ENCODE measurements around the gene SNX14.

The SNX14 gene

DNA sequence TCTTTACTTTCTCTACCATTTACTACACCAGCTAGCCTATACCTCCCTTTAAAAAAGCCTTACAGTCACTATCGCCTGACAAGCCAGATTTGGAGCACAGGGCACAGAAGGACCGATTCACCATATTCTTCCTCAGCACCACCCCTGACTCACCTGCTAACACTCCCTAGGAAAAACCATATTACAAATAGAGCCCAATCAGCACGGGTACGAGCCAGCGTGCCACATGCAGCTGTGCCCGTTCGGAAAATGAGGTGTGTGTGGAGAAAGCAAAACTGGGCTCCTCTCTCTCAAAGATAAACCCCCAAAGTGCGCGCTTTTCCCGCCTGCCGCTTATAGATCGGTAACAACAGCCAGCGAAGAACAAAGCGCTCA is 47.9 kb upstream of the SNX14 start:
- no peak for TF ChIP-seq ZNF169 (tag by site-specific recombination; IDR thresholded peaks at IDR 0.05)
- TF ChIP-seq, protein P1, sequence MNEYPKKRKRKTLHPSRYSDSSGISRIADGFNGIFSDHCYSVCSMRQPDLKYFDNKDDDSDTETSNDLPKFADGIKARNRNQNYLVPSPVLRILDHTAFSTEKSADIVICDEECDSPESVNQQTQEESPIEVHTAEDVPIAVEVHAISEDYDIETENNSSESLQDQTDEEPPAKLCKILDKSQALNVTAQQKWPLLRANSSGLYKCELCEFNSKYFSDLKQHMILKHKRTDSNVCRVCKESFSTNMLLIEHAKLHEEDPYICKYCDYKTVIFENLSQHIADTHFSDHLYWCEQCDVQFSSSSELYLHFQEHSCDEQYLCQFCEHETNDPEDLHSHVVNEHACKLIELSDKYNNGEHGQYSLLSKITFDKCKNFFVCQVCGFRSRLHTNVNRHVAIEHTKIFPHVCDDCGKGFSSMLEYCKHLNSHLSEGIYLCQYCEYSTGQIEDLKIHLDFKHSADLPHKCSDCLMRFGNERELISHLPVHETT (tag by site-specific recombination; IDR thresholded peaks at IDR 0.05) = 0 out of 2 replicates have a peak, but pooled peaks have one; percentile 29
- peak; percentile 59 for TF ChIP-seq PRDM1 (tag by site-specific recombination; IDR thresholded peaks at IDR 0.05)
- ChIA-PET CTCF (interaction anchor here (1.1 to 2.9 kb wide), 2 partner anchors 10 to 36 kb away, joined by 3 to 13 read pairs; no protein-coding TSS in a partner anchor), POLR2A (interaction anchor here (1.0 to 9.8 kb wide), 3 partner anchors 11 to 45 kb away, joined by 3 to 510 read pairs (median 30); no protein-coding TSS in a partner anchor)

DNA sequence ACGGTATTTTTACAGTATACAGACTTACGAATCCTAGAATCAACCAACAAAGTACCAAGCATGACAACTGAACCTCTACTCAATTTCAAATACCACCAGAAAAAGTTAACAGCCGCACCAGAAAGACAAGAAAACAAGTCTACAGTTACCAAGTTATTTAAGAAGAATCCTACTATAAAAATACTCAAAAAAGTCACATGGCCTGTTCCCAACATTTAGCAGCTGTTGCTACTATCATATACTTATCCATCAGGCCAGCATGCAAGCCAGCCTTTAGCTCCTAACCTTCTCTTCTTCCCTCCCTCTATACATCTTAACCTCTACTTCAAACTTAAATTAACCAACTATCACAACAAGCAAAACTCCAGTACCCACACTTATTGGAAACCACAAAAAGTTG is 47.2 kb upstream of the SNX14 start:
- POLR2A ChIA-PET = interaction anchor here (0.7 to 9.8 kb wide), 3 partner anchors 31 to 45 kb away, joined by 3 to 510 read pairs (median 3); no protein-coding TSS in a partner anchor
- CTCF ChIA-PET = interaction anchor here (0.7 to 2.9 kb wide), 4 partner anchors 9 to 41 kb away, joined by 3 to 13 read pairs (median 4); no protein-coding TSS in a partner anchor
- Histone ChIP-seq H3K4me3 (ENCODE audit: low read depth, low read length) (peak overlapping the region; percentile 79), H3K9me3 (ENCODE audit: control insufficient read depth, insufficient read depth, low read depth, low read length) (no peaks in the 10 kb centered on the region), H3K27ac (ENCODE audit: extremely low read depth, low read depth, low read length) (no peak overlapping the region), H3K4me1 (ENCODE audit: control insufficient read depth, insufficient read depth, low read length) (peaks cover 3% of the 10 kb centered on the region; the same call in 1 of the 2 replicates), H3K36me3 (ENCODE audit: control insufficient read depth in 2 of 2, insufficient read depth in 1 of 2, low read length in 2 of 2) (peaks cover 41 to 58% of the 10 kb centered on the region in 2 experiments)
- TF ChIP-seq TCF7L2 (IDR thresholded peaks at IDR 0.05; ENCODE audit: borderline replicate concordance, low read depth, low read length) = no peak
- no peak for TF ChIP-seq ZNF175 (tag by site-specific recombination; IDR thresholded peaks at IDR 0.05)
- TF ChIP-seq, protein P2, sequence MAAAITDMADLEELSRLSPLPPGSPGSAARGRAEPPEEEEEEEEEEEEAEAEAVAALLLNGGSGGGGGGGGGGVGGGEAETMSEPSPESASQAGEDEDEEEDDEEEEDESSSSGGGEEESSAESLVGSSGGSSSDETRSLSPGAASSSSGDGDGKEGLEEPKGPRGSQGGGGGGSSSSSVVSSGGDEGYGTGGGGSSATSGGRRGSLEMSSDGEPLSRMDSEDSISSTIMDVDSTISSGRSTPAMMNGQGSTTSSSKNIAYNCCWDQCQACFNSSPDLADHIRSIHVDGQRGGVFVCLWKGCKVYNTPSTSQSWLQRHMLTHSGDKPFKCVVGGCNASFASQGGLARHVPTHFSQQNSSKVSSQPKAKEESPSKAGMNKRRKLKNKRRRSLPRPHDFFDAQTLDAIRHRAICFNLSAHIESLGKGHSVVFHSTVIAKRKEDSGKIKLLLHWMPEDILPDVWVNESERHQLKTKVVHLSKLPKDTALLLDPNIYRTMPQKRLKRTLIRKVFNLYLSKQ (tag by site-specific recombination; IDR thresholded peaks at IDR 0.05; ENCODE audit: borderline replicate concordance) = no peak
- no peak for TF ChIP-seq YY1 (tag by site-specific recombination; IDR thresholded peaks at IDR 0.05)
- TF ChIP-seq MEIS1 (CRISPR knock-in tag; IDR thresholded peaks at IDR 0.05; ENCODE audit: borderline replicate concordance) = no peak
- 0 out of 2 replicates have a peak, but pooled peaks have one; percentile 1 for TF ChIP-seq ZNF654 (tag by site-specific recombination; IDR thresholded peaks at IDR 0.05; ENCODE audit: low read depth)
- no peak for TF ChIP-seq ZBTB17 (tag by site-specific recombination; IDR thresholded peaks at IDR 0.05)
- 0 out of 2 replicates have a peak, but pooled peaks have one; percentile 36 for TF ChIP-seq ZNF2 (tag by site-specific recombination; IDR thresholded peaks at IDR 0.05)

More for the DNA sequence above, 47.9 kb upstream of the SNX14 start:
- Histone ChIP-seq H3K36me3 (ENCODE audit: control insufficient read depth in 2 of 2, insufficient read depth in 1 of 2, low read length in 2 of 2) (peaks cover 34 to 51% of the 10 kb centered on the region in 2 experiments), H3K4me3 (ENCODE audit: low read depth, low read length) (peak overlapping the region; percentile 79), H3K9me3 (ENCODE audit: control insufficient read depth, insufficient read depth, low read depth, low read length) (no peaks in the 10 kb centered on the region), H3K4me1 (ENCODE audit: control insufficient read depth, insufficient read depth, low read length) (peaks cover 3% of the 10 kb centered on the region; the same call in 1 of the 2 replicates), H3K27ac (ENCODE audit: extremely low read depth, low read depth, low read length) (peak overlapping the region; percentile 98; the same call in 1 of the 2 replicates)

DNA sequence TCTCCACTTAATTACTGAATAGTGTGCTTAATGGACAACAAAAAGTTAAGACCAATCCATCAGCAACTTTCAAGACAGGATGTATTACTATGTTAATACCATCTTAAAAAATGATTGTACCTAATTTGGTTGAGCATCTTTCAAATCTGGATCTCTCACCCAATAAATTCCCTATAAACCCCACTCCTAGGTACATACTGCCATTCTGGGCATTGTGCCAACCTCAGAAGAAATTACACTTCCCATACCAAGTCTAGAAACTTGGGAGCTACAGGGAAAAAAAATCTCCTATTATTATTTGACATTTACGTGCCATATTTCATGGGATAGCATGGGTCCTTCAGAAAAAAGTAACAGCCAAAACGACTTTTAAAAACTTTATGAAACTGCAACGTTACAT is 43.9 kb upstream of the SNX14 start:
- H3K4me1 ChIP-seq (ENCODE audit: control insufficient read depth, insufficient read depth, low read length) = peaks cover 3% of the 10 kb centered on the region; the same call in 1 of the 2 replicates
- ChIA-PET POLR2A (interaction anchor here (9.8 kb wide), 1 partner anchor 39 kb away, joined by 510 read pairs; no protein-coding TSS in a partner anchor), CTCF (no interaction called here)
- TF ChIP-seq KLF10 (tag by site-specific recombination; IDR thresholded peaks at IDR 0.05) (0 out of 2 replicates have a peak, but pooled peaks have one; percentile 19), ZNF521 (tag by site-specific recombination; IDR thresholded peaks at IDR 0.05) (no peak), ZNF629 (tag by site-specific recombination; IDR thresholded peaks at IDR 0.05) (no peak), IKZF3 (tag by site-specific recombination; IDR thresholded peaks at IDR 0.05) (peak; percentile 58; the same call in 1 of the 2 replicates), ZNF473 (tag by site-specific recombination; IDR thresholded peaks at IDR 0.05) (no peak), TCF7L2 (IDR thresholded peaks at IDR 0.05; ENCODE audit: borderline replicate concordance, low read depth, low read length) (no peak), SP3 (tag by site-specific recombination; IDR thresholded peaks at IDR 0.05) (no peak), KLF7 (tag by site-specific recombination; IDR thresholded peaks at IDR 0.05; ENCODE audit: borderline replicate concordance) (no peak), KLF9 (tag by site-specific recombination; IDR thresholded peaks at IDR 0.05; ENCODE audit: low read depth) (no peak), ZNF660 (tag by site-specific recombination; IDR thresholded peaks at IDR 0.05) (0 out of 2 replicates have a peak, but pooled peaks have one; percentile 40), ZNF707 (tag by site-specific recombination; IDR thresholded peaks at IDR 0.05) (peak; percentile 87)
- TF ChIP-seq, protein P3, sequence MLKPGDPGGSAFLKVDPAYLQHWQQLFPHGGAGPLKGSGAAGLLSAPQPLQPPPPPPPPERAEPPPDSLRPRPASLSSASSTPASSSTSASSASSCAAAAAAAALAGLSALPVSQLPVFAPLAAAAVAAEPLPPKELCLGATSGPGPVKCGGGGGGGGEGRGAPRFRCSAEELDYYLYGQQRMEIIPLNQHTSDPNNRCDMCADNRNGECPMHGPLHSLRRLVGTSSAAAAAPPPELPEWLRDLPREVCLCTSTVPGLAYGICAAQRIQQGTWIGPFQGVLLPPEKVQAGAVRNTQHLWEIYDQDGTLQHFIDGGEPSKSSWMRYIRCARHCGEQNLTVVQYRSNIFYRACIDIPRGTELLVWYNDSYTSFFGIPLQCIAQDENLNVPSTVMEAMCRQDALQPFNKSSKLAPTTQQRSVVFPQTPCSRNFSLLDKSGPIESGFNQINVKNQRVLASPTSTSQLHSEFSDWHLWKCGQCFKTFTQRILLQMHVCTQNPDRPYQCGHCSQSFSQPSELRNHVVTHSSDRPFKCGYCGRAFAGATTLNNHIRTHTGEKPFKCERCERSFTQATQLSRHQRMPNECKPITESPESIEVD (tag by site-specific recombination; IDR thresholded peaks at IDR 0.05) = peak; percentile 77
- TF ChIP-seq, protein P4, sequence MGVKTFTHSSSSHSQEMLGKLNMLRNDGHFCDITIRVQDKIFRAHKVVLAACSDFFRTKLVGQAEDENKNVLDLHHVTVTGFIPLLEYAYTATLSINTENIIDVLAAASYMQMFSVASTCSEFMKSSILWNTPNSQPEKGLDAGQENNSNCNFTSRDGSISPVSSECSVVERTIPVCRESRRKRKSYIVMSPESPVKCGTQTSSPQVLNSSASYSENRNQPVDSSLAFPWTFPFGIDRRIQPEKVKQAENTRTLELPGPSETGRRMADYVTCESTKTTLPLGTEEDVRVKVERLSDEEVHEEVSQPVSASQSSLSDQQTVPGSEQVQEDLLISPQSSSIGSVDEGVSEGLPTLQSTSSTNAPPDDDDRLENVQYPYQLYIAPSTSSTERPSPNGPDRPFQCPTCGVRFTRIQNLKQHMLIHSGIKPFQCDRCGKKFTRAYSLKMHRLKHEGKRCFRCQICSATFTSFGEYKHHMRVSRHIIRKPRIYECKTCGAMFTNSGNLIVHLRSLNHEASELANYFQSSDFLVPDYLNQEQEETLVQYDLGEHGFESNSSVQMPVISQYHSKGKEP (tag by site-specific recombination; IDR thresholded peaks at IDR 0.05) = no peak
- TF ChIP-seq, protein P5, sequence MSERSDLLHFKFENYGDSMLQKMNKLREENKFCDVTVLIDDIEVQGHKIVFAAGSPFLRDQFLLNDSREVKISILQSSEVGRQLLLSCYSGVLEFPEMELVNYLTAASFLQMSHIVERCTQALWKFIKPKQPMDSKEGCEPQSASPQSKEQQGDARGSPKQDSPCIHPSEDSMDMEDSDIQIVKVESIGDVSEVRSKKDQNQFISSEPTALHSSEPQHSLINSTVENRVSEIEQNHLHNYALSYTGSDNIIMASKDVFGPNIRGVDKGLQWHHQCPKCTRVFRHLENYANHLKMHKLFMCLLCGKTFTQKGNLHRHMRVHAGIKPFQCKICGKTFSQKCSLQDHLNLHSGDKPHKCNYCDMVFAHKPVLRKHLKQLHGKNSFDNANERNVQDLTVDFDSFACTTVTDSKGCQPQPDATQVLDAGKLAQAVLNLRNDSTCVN (tag by site-specific recombination; optimal IDR thresholded peaks at IDR 0.05) = no peak
- no peak overlapping the region for H3K4me3 ChIP-seq (ENCODE audit: low read depth, low read length)
- H3K27ac ChIP-seq (ENCODE audit: extremely low read depth, low read depth, low read length) = no peak overlapping the region
- H3K9me3 ChIP-seq (ENCODE audit: control insufficient read depth, insufficient read depth, low read depth, low read length) = no peaks in the 10 kb centered on the region
- peaks cover 59 to 88% of the 10 kb centered on the region in 2 experiments for H3K36me3 ChIP-seq (ENCODE audit: control insufficient read depth in 2 of 2, insufficient read depth in 1 of 2, low read length in 2 of 2)
